ENCODE results near the gene SUMO4.

The SUMO4 gene

GRCh38 chr6:149371154-149371553, 28.9 kb upstream of the SUMO4 start:
- Histone ChIP-seq H3K4me1 (ENCODE audit: control insufficient read depth, insufficient read depth, low read length) (peaks cover 5% of the 10 kb centered on the region), H3K4me3 (ENCODE audit: low read depth, low read length) (no peak overlapping the region), H3K9me3 (ENCODE audit: control insufficient read depth, insufficient read depth, low read depth, low read length) (no peaks in the 10 kb centered on the region), H3K36me3 (ENCODE audit: control insufficient read depth in 2 of 2, insufficient read depth in 1 of 2, low read length in 2 of 2) (peaks cover 4 to 19% of the 10 kb centered on the region in 2 experiments; a peak in 2 of 3 replicates), H3K27ac (ENCODE audit: extremely low read depth, low read depth, low read length) (no peak overlapping the region)
- ChIA-PET POLR2A (no interaction called here), CTCF (interaction anchor here (0.7 kb wide), 1 partner anchor 46 kb away, joined by 5 read pairs; no protein-coding TSS in a partner anchor)
- peak; percentile 85 for TF ChIP-seq SCRT2 (tag by site-specific recombination; IDR thresholded peaks at IDR 0.05)
- no peak for TF ChIP-seq ZSCAN30 (tag by site-specific recombination; IDR thresholded peaks at IDR 0.05)
- peak; percentile 69 for TF ChIP-seq SCRT1 (tag by site-specific recombination; IDR thresholded peaks at IDR 0.05; ENCODE audit: borderline replicate concordance)

- ChIA-PET POLR2A (no interaction called here), CTCF (no interaction called here)
- Histone ChIP-seq H3K27ac (ENCODE audit: extremely low read depth, low read depth, low read length) (no peak overlapping the region), H3K9me3 (ENCODE audit: control insufficient read depth, insufficient read depth, low read depth, low read length) (no peaks in the 10 kb centered on the region), H3K4me1 (ENCODE audit: control insufficient read depth, insufficient read depth, low read length) (no peaks in the 10 kb centered on the region), H3K4me3 (ENCODE audit: low read depth, low read length) (no peak overlapping the region), H3K36me3 (ENCODE audit: control insufficient read depth in 2 of 2, insufficient read depth in 1 of 2, low read length in 2 of 2) (peaks cover 4 to 19% of the 10 kb centered on the region in 2 experiments; a peak in 2 of 3 replicates)
- TF ChIP-seq ZNF76 (tag by site-specific recombination; IDR thresholded peaks at IDR 0.05; ENCODE audit: borderline replicate concordance, low read depth) = no peak
- TF ChIP-seq ZBTB7A (tag by site-specific recombination; IDR thresholded peaks at IDR 0.05; ENCODE audit: low read depth) = no peak
These were observed 28.0 kb upstream of the SUMO4 start for GRCh38 chr6:149372062-149372461.

- POLR2A ChIA-PET = no interaction called here
- no peak for TF ChIP-seq GLIS1 (tag by site-specific recombination; IDR thresholded peaks at IDR 0.05)
- TF ChIP-seq PRDM1 (tag by site-specific recombination; IDR thresholded peaks at IDR 0.05) = no peak
- no peak for TF ChIP-seq ZNF112 (tag by site-specific recombination; IDR thresholded peaks at IDR 0.05)
- TF ChIP-seq ZNF623 (tag by site-specific recombination; IDR thresholded peaks at IDR 0.05) = no peak
- no peak for TF ChIP-seq BCL6B (tag by site-specific recombination; IDR thresholded peaks at IDR 0.05)
- TF ChIP-seq ZNF488 (tag by site-specific recombination; IDR thresholded peaks at IDR 0.05) = no peak
- TF ChIP-seq ZNF26 (tag by site-specific recombination; IDR thresholded peaks at IDR 0.05) = no peak
- TF ChIP-seq HOXA7 (CRISPR knock-in tag; IDR thresholded peaks at IDR 0.05; ENCODE audit: borderline replicate concordance) = no peak
- TF ChIP-seq ZNF660 (tag by site-specific recombination; IDR thresholded peaks at IDR 0.05) = no peak
- TF ChIP-seq ZNF555 (tag by site-specific recombination; conservative IDR thresholded peaks at IDR 0.05) = no peak
- no peak for TF ChIP-seq ZNF518A (tag by site-specific recombination; conservative IDR thresholded peaks at IDR 0.05; ENCODE audit: low read depth)
- no peak for TF ChIP-seq ZNF629 (tag by site-specific recombination; IDR thresholded peaks at IDR 0.05)
- Histone ChIP-seq H3K4me1 (ENCODE audit: control insufficient read depth, insufficient read depth, low read length) (no peaks in the 10 kb centered on the region), H3K9me3 (ENCODE audit: control insufficient read depth, insufficient read depth, low read depth, low read length) (no peaks in the 10 kb centered on the region), H3K27ac (ENCODE audit: extremely low read depth, low read depth, low read length) (no peak overlapping the region), H3K4me3 (ENCODE audit: low read depth, low read length) (no peak overlapping the region), H3K36me3 (ENCODE audit: control insufficient read depth in 2 of 2, insufficient read depth in 1 of 2, low read length in 2 of 2) (peaks cover 12 to 27% of the 10 kb centered on the region in 2 experiments)
- CTCF ChIA-PET = interaction anchor here (0.5 kb wide), 1 partner anchor 508 kb away, joined by 3 read pairs; no protein-coding TSS in a partner anchor
These were observed 26.6 kb upstream of the SUMO4 start for GRCh38 chr6:149373511-149373910.
